SW480 (cell line): Measurements from ENCODE around the gene HERC6.
"Not testable (repeated sequence)": the region's sequence is repeated elsewhere in the genome, so short reads cannot be mapped to it uniquely, and the experiment has no call there.

Experiments
- DNase-seq: peaks from one replicate; pipeline ENCODE4 v3.0.0-alpha.2; 2016; ENCODE audit warnings: low spot score

Gene HERC6

GRCh38 chr4:88390128-88390527 lies 11.5 kb downstream of the HERC6 start:
- no peak for DNase-seq

GRCh38 chr4:88391703-88392102 lies 13.1 kb downstream of the HERC6 start:
- no peak for DNase-seq

GRCh38 chr4:88396681-88397080 lies 18.0 kb downstream of the HERC6 start:
- no peak for DNase-seq

GRCh38 chr4:88398381-88398780 lies 19.7 kb downstream of the HERC6 start:
- DNase-seq = no peak

GRCh38 chr4:88409206-88409605 lies 30.6 kb downstream of the HERC6 start:
- no peak for DNase-seq

GRCh38 chr4:88409789-88410188 lies 31.1 kb downstream of the HERC6 start:
- no peak for DNase-seq

- no peak for DNase-seq
Observed at GRCh38 chr4:88411491-88412096, 32.9 kb downstream of the HERC6 start.

GRCh38 chr4:88413801-88414200 lies 35.1 kb downstream of the HERC6 start:
- DNase-seq = no peak

GRCh38 chr4:88414755-88415154 lies 36.1 kb downstream of the HERC6 start:
- DNase-seq = no peak

- DNase-seq = no peak
Observed at GRCh38 chr4:88415982-88416381, 37.3 kb downstream of the HERC6 start.

- no peak for DNase-seq
Observed at GRCh38 chr4:88418411-88418810, 39.8 kb downstream of the HERC6 start.

GRCh38 chr4:88419874-88420273 lies 41.2 kb downstream of the HERC6 start:
- no peak for DNase-seq

GRCh38 chr4:88420844-88421243 lies 42.2 kb downstream of the HERC6 start:
- DNase-seq = no peak

- no peak for DNase-seq
Observed at GRCh38 chr4:88422403-88422802, 43.8 kb downstream of the HERC6 start.

- DNase-seq = no peak
Observed at GRCh38 chr4:88429401-88429800, 50.7 kb downstream of the HERC6 start.

- DNase-seq = no peak
Observed at GRCh38 chr4:88435987-88436693, 57.5 kb downstream of the HERC6 start.

- DNase-seq = not testable (repeated sequence)
Observed at GRCh38 chr4:88437873-88438272, 59.2 kb downstream of the HERC6 start.

- no peak for DNase-seq
Observed at GRCh38 chr4:88439161-88439760, 60.6 kb downstream of the HERC6 start.

GRCh38 chr4:88440146-88440545 lies 61.5 kb downstream of the HERC6 start:
- DNase-seq = no peak

- DNase-seq = no peak
Observed at GRCh38 chr4:88441696-88442095, 63.0 kb downstream of the HERC6 start.

GRCh38 chr4:88442689-88443191 lies 64.1 kb downstream of the HERC6 start:
- no peak for DNase-seq

- no peak for DNase-seq
Observed at GRCh38 chr4:88443486-88443885, 64.8 kb downstream of the HERC6 start.

- no peak for DNase-seq
Observed at GRCh38 chr4:88445252-88445651, 66.6 kb downstream of the HERC6 start.
